ENCODE results near the gene TNFRSF18.

TNFRSF18 gene

GRCh38 chr1:1163538-1164070, 42.8 kb downstream of the TNFRSF18 start:
- TF ChIP-seq TAF1 (IDR thresholded peaks at IDR 0.05; ENCODE audit: borderline replicate concordance, insufficient read depth, low read length), result no peak
- no peak for TF ChIP-seq REST (IDR thresholded peaks at IDR 0.05; ENCODE audit: insufficient read depth in 1 of 2, low read depth in 2 of 2, low read length in 2 of 2)
- no peak for TF ChIP-seq FOXP2 (optimal IDR thresholded peaks at IDR 0.05; ENCODE audit: borderline replicate concordance, extremely low read depth, extremely low read length, insufficient read depth)
- no peak for TF ChIP-seq SIN3A (IDR thresholded peaks at IDR 0.05; ENCODE audit: borderline replicate concordance, insufficient read depth, low read length)
- no peak for TF ChIP-seq POLR2AphosphoS5 (IDR thresholded peaks at IDR 0.05; ENCODE audit: low read depth, low read length)

DNA sequence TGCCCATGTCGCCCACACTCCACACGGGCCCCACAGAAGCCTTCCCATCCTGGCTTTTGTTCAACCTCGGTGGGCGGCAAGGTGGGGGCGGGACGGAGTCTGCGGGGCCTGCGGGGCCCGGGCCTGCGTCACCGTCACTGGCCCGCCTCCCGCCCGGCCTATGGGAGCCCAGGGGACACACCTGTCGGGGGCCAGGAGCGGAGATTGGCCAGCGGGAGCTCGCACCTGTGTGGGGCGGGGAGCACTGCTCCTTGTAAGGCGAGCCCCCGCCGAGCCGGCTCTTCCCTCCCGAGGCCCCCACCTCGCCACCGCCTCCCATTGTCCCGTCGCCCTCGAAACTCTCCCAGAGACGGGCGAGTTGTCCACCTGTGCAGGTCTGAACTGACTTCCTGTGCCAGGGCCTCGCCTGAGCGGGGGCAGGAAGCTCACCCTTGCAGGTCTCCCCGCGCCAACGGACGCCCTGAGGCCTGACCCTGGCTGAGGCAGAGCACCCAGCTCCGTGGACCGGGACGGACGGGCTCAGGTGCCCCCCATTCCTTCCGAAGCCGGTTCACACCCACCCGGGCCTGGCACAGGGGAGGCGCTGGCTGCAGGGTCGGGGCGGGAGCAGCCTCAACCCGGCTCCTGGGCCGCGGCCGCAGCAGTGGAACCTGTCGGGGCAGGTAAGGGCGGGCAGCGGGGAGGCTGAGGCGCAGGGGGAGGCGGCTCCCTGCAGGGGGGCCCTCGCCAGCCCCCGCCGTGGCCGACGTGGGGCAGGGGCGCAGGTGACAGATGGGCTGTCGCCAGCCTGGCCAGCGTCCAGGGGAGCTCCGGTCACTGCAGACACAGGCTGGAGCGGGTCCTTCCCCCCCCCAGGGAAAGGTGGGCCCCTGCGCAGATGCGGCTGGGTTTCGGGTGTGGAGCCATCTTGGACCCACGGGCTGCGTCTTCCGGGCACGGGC, 43.5 kb downstream of the TNFRSF18 start:
- TF ChIP-seq POLR2AphosphoS5 (IDR thresholded peaks at IDR 0.05; ENCODE audit: low read depth, low read length) (no peak), REST (IDR thresholded peaks at IDR 0.05; ENCODE audit: insufficient read depth in 1 of 2, low read depth in 2 of 2, low read length in 2 of 2) (no peak), TAF1 (IDR thresholded peaks at IDR 0.05; ENCODE audit: borderline replicate concordance, insufficient read depth, low read length) (no peak), SIN3A (IDR thresholded peaks at IDR 0.05; ENCODE audit: borderline replicate concordance, insufficient read depth, low read length) (no peak)

GRCh38 chr1:1161683-1162079, 44.7 kb downstream of the TNFRSF18 start:
- TF ChIP-seq TAF1 (IDR thresholded peaks at IDR 0.05; ENCODE audit: borderline replicate concordance, insufficient read depth, low read length) (no peak), REST (IDR thresholded peaks at IDR 0.05; ENCODE audit: insufficient read depth in 1 of 2, low read depth in 2 of 2, low read length in 2 of 2) (no peak), FOXP2 (optimal IDR thresholded peaks at IDR 0.05; ENCODE audit: borderline replicate concordance, extremely low read depth, extremely low read length, insufficient read depth) (no peak), POLR2AphosphoS5 (IDR thresholded peaks at IDR 0.05; ENCODE audit: low read depth, low read length) (no peak), SIN3A (IDR thresholded peaks at IDR 0.05; ENCODE audit: borderline replicate concordance, insufficient read depth, low read length) (no peak)

DNA sequence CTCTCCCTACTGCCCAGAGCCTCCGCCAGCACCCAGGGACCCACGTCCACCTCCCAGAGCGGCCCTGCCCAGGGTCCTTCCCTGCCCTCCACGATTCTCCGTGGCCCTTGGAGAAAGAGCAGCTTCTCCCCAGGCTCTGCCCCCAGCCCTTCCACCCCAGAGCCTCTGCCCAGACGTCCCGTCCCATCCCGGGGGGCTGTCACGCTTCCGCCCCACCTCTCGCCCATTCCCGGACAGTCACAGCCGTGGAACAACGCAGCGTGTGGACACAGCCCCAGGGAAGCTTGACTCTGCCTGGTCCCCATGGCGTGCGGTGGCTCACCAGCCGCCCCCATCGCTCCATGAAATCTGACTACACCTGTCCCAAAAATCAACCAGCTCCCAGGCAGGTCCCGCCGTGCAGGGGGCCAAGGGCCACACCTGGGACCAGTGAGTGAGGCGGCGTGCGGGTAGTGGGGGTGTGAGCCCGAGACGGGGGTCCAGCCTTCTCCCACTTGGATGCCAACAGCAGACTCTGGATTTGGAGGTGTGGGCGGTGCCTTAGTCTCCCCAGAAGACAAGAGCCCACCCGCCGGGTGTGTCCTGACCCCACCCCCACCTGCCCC, 45.2 kb downstream of the TNFRSF18 start:
- no peak for TF ChIP-seq POLR2AphosphoS5 (IDR thresholded peaks at IDR 0.05; ENCODE audit: low read depth, low read length)
- TF ChIP-seq SIN3A (IDR thresholded peaks at IDR 0.05; ENCODE audit: borderline replicate concordance, insufficient read depth, low read length), result no peak
- no peak for TF ChIP-seq FOXP2 (optimal IDR thresholded peaks at IDR 0.05; ENCODE audit: borderline replicate concordance, extremely low read depth, extremely low read length, insufficient read depth)
- TF ChIP-seq TAF1 (IDR thresholded peaks at IDR 0.05; ENCODE audit: borderline replicate concordance, insufficient read depth, low read length), result no peak
- TF ChIP-seq REST (IDR thresholded peaks at IDR 0.05; ENCODE audit: insufficient read depth in 1 of 2, low read depth in 2 of 2, low read length in 2 of 2), result no peak

Data from PFSK-1 (cell line).